Measurements from ENCODE around the gene B4GALNT4. TPM values are rescaled to one million over a fixed set of nuclear protein-coding genes. Genes with fewer than 3 reads are reported as not detected.

The B4GALNT4 gene
- total and polyA plus RNA-seq, 2 of the 8 experiments (the other 6 are each of a cell fraction or from before 2014, with no cell fraction given): 40.9 to 76.3 TPM

DNA sequence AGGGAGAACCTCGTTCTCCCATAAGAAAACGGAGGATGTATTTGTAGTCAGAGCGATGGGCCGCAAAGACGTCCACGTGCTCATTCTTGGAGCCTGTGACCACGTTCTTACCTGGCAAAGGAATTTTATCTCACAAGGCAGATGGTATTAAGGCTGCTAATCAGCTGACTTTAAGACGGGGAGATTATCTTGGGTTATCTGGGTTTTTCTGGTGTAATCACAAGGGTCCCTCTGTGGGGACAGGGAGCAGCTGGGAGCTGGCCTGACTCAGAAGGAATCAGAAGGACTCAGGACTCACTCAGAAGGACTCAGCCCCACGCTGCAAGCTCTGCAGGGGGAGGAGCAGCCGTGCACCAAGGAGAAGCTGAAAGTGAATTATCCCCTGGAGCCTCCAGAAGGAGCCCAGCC is 53.0 kb downstream of the B4GALNT4 start:
- Histone ChIP-seq H4K91ac (replicated peaks; ENCODE audit: insufficient read length, low read length) (no peak overlapping the region), H3K27ac (ENCODE audit: low read depth, low read length) (no peak overlapping the region), H3K27me3 (replicated peaks in 1 of 4; ENCODE audit: control insufficient read depth in 3 of 4, extremely low read depth in 1 of 4, insufficient read depth in 3 of 4, low read length in 3 of 4) (peaks cover 0 to 5% (median 1%) of the 10 kb centered on the region in 4 experiments; a peak in 1 of 7 replicates), H3K4me1 (replicated peaks in 1 of 4; ENCODE audit: control insufficient read depth in 3 of 4, insufficient read depth in 4 of 4, low read length in 3 of 4) (peaks cover 0 to 7% (median 4%) of the 10 kb centered on the region in 4 experiments; a peak in 5 of 7 replicates), H3K56ac (replicated peaks; ENCODE audit: insufficient read length, low read depth, low read length) (no peak overlapping the region), H2BK12ac (ENCODE audit: low read depth, low read length) (no peak overlapping the region), H3K4me2 (ENCODE audit: insufficient read depth in 1 of 2, low read depth in 2 of 2, low read length in 2 of 2) (no peak overlapping the region), H2AFZ (ENCODE audit: low read length) (no peak overlapping the region), H3K9ac (replicated peaks in 1 of 4; ENCODE audit: extremely low read depth in 1 of 4, low read depth in 3 of 4, low read length in 3 of 4) (no peak overlapping the region), H4K8ac (ENCODE audit: extremely low read depth, insufficient read depth, low read length) (no peak overlapping the region), H2BK15ac (ENCODE audit: low read length) (no peak overlapping the region), H3K79me2 (ENCODE audit: control insufficient read depth in 1 of 2, insufficient read depth in 2 of 2, low read length in 2 of 2) (no peaks in the 10 kb centered on the region), H4K5ac (ENCODE audit: insufficient read length, low read depth, low read length) (no peak overlapping the region), H2BK120ac (replicated peaks; ENCODE audit: low read depth, low read length) (no peak overlapping the region), H3K23ac (ENCODE audit: insufficient read length) (no peak overlapping the region), H2AK5ac (ENCODE audit: low read depth, low read length) (no peak overlapping the region), H3K14ac (ENCODE audit: insufficient read length) (no peak overlapping the region), H4K20me1 (replicated peaks in 1 of 2; ENCODE audit: control insufficient read depth in 1 of 2, insufficient read depth in 2 of 2, low read length in 2 of 2) (no peaks in the 10 kb centered on the region), H3K23me2 (ENCODE audit: low read depth, low read length) (no peaks in the 10 kb centered on the region; the same call in 1 of the 2 replicates), H2BK5ac (ENCODE audit: low read depth, low read length) (no peak overlapping the region), H2BK20ac (ENCODE audit: low read length) (no peak overlapping the region), H3K79me1 (ENCODE audit: low read depth, low read length) (no peaks in the 10 kb centered on the region), H3K4me3 (ENCODE audit: extremely low read depth in 1 of 4, insufficient read depth in 2 of 4, low read depth in 3 of 4, low read length in 4 of 4) (no peak overlapping the region), H3K4ac (replicated peaks; ENCODE audit: insufficient read length, low read depth, low read length) (no peak overlapping the region), H3K36me3 (ENCODE audit: control insufficient read depth in 2 of 4, insufficient read depth in 4 of 4, low read length in 3 of 4) (no peaks in the 10 kb centered on the region; a peak in 1 of 8 replicates), H3K9me3 (ENCODE audit: insufficient read depth in 2 of 2, low read depth in 1 of 2, low read length in 1 of 2) (no peaks in the 10 kb centered on the region), H3K18ac (ENCODE audit: extremely low read depth, low read length) (no peak overlapping the region)
- TF ChIP-seq EZH2 (IDR thresholded peaks at IDR 0.05; ENCODE audit: low read depth, low read length, severe bottlenecking): no peak
- TF ChIP-seq EP300 (IDR thresholded peaks at IDR 0.05; ENCODE audit: borderline replicate concordance in 1 of 2, low read depth in 2 of 2, low read length in 2 of 2): no peak
- peak in 1 of 2 experiments; percentile 28 for DNase-seq (ENCODE audit: low read depth in 1 of 2, low spot score in 2 of 2)
- WGBS, 2 experiments (ENCODE audit: extremely low coverage in 1 of 2, insufficient coverage in 1 of 2, insufficient read length in 1 of 2, insufficient replicate concordance in 2 of 2, low coverage in 1 of 2, low lambda C conversion rate in 2 of 2, missing lambda C conversion rate in 1 of 2): 84% methylated on average over 10 of the region's 10 CpGs; no CpG with 5 or more reads in 1 of the 2 experiments
- FAIRE-seq: no peak
- ChIA-PET POLR2A (ENCODE audit: partially characterized antibody) (interaction anchor here (0.8 to 1.7 kb wide), 4 partner anchors 12 to 215 kb away, joined by 3 to 4 read pairs (median 4); partner anchors contain the start of genes BET1L and RIC8A), CTCF (ENCODE audit: partially characterized antibody) (interaction anchor here (1.3 to 1.5 kb wide), 2 partner anchors 17 to 26 kb away, joined by 3 to 4 read pairs; no protein-coding TSS in a partner anchor)

Measured in H1 (cell line).